Left forelimb (tissue), 1 donor: Measurements from ENCODE around the gene HMGCL.
"Not testable (repeated sequence)": the region's sequence is repeated elsewhere in the genome, so short reads cannot be mapped to it uniquely, and the experiment has no call there.

Experiments used
- DNase-seq: peaks from one replicate; pipeline ENCODE4 v3.0.0-alpha.2; 2018; ENCODE audit warnings: low spot score

Gene HMGCL

GRCh38 chr1:23825076-23825761 lies at the start of gene HMGCL:
Gene HMGCL, minus strand, starts transcription at chr1:23825429. Its CDS starts 14 bp downstream, at chr1:23825415.
- peak; percentile 96 for DNase-seq

DNA sequence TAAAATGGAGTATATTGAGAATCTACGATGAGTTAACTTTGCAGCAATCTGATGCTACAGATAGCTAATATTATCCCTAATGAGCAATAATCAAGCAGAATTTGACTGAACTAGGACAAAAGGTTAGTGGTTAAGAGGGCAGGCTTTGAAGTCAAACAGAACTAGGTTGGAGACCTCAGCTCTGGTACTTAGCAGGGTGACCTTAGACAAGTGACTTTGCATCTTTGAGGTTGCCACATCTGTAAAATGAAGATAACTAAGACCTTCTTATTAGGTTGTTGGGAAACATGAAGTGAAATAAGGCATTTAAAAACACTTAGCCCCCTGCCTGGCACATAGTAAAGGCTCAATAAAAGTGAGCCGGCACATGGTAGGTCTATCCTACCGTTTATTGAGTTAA lies 47.2 kb upstream of the HMGCL start:
- DNase-seq: no peak

DNA sequence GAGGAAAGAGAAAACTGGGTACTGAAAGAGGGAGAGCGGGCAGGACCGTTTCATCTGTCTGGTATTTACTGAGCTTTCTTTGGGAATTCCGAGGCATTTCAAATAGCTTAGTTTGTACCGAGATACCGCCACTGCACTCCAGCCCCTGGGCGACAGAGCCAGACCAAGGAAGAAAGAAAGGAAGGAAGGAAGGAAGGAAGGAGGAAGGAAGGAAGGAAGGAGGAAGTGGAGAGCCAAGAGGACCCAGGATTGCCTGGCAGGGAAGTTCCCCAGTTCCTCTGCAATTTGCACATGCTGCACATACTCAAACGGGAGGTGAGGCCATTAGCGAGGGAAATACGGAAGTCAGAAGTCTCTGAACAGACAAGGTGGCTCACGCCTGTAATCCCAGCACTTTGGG lies 43.8 kb upstream of the HMGCL start:
- no peak for DNase-seq

DNA sequence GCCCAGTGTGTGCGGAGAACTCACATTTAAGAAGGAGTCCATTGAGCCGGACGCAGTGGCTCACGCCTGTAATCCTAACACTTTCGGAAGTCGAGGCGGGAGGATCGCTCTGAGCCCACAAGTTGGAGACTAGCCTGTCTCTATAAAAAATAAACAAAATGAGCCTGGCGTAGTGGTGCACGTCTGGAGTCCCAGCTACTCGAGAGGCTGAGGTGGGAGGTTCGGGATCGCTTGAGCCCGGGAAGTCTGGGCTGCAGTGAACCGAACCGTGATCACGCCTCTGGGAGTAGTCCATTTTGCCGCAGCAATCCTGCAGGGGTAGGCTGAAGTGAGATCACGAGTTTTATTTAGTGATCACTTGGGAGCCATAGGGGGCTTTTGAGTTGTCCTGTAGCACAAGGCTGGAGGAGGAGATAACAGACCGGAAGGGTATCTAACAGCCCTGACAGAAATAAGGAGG lies 43.4 kb upstream of the HMGCL start:
- no peak for DNase-seq

GRCh38 chr1:23867895-23868556 lies 42.8 kb upstream of the HMGCL start, which contains the start of gene FUCA1:
Gene FUCA1, minus strand, starts transcription at chr1:23868290. Its CDS starts 4 bp downstream, at chr1:23868286.
- DNase-seq: peak; percentile 91

DNA sequence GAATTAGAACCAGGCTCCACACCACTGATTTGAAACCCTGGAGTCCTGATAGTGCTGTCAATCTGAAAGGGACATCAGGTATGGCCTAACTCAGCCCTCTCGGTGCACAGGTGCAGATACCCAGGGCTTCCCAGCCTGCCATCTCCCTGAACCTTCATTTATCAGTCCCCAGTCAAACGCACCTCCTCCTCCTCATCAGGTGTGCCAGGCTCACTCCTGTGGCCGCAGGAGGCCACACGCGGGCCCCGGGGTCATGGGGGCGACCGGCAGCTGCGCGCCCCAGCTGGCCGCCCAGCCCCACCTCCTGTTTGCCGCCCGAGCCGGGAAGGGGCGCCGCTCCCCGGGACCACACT lies 42.3 kb upstream of the HMGCL start:
- DNase-seq: no peak

- DNase-seq: no peak
Observed at GRCh38 chr1:23865543-23865930, 40.3 kb upstream of the HMGCL start.

GRCh38 chr1:23864801-23865542 lies 39.7 kb upstream of the HMGCL start:
- no peak for DNase-seq

DNA sequence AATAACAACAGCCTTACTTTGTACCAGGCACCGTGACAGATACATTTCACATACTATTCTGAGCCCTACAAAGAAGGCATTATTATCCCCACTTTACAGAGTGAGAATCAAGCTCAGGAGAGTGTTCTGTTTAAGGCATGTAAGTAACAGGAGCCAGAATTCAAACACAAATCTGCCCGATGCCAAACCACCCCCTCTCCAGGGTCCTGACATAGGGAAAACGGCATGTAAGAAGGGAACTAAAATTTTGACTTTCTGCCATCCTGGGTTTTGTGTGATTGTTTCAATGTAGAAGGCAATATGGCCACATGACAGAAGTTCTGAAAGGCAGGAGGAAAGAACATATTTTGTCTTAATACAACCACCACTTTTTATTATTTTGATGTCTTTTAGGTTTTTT lies 37.4 kb upstream of the HMGCL start:
- DNase-seq: no peak

DNA sequence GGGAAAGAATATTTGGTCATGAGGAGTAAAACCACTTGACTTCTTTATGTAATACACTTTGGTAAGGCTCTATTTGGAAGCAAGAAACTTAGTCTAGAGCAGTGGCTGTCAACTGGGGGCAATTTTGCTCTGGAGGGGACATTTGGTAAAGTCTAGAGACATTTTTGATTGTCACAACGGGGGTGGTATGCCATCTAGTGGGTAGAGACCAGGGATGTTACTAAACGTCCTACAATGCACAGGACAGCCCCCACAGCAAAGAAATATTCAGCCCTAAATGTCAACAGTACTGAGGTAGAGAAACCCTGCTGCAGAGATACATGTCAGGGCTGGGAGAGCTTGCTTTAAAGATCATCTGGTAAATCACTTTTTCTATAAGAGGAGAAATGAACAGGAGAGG lies 29.3 kb upstream of the HMGCL start:
- DNase-seq: no peak

- not testable (repeated sequence) for DNase-seq
Observed at GRCh38 chr1:23853124-23853523, 27.9 kb upstream of the HMGCL start.

GRCh38 chr1:23851406-23851805 lies 26.2 kb upstream of the HMGCL start:
- not testable (repeated sequence) for DNase-seq

DNA sequence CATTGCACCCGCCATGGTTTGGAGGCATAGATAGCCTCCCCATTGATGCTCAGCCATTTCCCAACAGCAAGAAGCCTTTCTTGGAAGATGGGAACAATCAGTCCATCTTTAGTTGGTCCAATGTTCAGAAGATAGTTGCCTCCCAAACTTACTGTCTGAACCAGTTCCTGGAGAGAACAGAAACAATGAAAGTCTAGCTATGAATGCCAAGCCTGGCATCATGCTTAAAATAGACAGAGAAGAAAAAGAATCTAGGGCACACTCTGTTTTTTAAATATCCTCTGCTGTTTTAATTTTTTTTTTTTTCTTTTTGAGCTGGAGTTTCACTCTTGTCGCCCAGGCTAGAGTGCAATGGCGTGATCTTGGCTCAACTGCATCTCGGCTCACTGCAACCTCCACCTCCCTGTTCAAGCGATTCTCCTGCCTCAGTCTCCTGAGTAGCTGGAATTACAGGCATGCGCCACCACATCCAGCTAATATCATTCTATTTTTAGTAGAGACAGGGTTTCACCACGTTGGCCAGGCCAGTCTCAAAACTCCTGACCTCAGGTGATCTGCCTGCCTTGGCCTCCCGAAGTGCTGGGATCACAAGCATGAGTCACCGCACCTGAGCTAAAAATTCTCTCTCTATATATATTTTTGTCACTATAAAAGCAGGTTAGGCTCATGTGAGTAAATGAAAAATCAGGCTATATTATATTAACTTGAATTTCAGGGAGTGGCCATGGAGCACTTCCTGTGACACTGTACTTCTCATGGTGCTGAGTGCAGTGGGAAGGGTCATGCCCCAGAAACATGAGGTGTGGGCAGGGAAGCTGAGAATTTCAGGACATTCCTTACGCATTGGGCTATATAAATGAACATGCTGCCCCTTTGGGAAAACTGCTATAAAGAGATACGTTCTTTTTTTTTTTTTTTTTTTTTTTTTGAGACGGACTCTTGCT lies 23.7 kb upstream of the HMGCL start:
- DNase-seq: no peak

DNA sequence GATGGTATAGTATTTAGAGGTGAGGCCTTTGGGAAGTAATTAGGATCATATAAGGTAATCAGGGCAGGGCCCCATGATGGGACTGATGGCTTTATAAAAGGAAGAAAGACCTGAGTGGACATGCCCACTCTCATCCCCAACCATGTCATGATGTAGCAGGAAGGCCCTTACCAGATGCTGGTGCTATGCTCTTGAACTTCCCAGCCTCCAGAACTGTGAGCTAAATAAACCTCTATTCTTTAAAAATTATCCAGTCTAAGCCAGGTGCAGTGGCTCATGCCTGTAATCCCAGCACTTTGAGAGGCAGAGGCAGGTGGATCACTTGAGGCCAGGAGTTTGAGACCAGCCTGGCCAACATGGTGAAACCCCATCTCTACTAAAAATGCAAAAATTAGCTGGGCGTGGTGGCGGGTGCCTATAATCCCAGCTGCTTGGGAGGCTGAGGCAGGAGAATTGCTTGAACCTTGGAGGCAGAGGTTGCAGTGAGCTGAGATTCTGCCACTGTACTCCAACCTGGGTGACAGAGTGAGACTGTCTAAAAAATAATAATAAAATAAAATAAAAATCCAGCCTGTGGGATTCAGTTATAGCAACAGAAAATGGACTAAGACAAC lies 22.4 kb upstream of the HMGCL start:
- DNase-seq: not testable (repeated sequence)

DNA sequence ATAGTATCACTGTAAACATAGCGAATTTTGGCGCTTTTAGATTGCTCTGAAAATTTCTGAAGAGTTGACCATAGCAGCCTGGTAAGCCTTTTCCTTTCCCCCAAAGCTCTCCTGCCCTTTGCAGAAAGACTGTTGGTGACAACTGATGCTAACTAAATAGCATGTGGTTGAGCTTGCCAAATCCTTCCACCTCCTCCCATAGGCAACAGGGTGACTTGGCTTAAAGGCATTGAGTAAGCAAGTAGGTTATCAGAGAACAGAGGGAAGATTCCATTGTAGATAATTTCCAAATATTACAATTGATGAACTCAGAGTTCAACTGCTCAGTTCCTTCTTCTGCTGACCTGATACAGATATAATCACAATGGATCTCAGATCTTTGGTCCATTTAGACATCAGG lies 19.9 kb upstream of the HMGCL start:
- no peak for DNase-seq

- DNase-seq: no peak
Observed at GRCh38 chr1:23843644-23844043, 18.4 kb upstream of the HMGCL start.

DNA sequence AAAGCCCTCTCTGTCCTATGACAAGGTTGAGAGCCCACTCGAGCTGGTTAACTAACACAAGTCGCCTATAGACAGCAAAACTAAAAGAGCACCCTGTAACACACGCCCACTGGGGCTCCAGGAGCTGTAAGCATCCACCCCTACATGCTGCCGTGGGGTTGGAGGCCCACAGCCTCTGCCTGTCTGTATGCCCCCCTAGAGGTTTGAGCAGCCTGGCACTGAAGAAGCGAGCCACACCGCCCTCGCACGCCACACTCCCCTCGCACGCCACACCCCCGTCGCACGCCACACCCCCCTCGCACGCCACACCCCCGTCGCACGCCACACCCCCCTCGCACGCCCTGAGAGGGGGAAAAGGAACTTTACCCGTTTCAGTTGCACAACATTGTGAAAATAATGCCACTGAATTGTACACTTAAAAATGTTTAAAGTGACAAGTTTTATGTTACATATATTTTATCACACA lies 13.2 kb upstream of the HMGCL start:
- peak; percentile 67 for DNase-seq

- DNase-seq: no peak
Observed at GRCh38 chr1:23837908-23838307, 12.7 kb upstream of the HMGCL start.

GRCh38 chr1:23836037-23836436 lies 10.8 kb upstream of the HMGCL start:
- DNase-seq: no peak

DNA sequence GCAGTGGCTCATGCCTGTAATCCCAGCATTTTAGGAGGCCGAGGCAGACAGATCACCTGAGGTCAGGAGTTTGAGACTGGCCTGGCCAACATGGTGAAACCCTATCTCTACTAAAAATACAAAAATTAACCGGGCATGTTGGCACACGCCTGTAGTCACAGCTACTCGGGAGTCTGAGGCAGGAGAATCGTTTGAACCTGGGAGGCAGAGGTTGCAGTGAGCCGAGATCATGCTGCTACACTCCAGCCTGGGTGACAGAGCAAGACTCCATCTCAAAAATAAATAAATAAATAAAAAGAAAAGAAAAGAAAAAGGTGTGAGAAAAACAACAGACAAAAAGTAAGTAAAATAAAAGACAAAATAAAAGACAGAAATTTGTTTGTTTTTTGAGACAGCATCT lies 8.9 kb upstream of the HMGCL start:
- DNase-seq: not testable (repeated sequence)

- no peak for DNase-seq
Observed at GRCh38 chr1:23827717-23828116, 2.5 kb upstream of the HMGCL start.
